Measurements from ENCODE around the gene MRPL53.

GRCh38 chr2:74458132-74458937, 14.1 kb downstream of the MRPL53 start, which contains the start of gene WBP1:
- TF ChIP-seq, protein P1, sequence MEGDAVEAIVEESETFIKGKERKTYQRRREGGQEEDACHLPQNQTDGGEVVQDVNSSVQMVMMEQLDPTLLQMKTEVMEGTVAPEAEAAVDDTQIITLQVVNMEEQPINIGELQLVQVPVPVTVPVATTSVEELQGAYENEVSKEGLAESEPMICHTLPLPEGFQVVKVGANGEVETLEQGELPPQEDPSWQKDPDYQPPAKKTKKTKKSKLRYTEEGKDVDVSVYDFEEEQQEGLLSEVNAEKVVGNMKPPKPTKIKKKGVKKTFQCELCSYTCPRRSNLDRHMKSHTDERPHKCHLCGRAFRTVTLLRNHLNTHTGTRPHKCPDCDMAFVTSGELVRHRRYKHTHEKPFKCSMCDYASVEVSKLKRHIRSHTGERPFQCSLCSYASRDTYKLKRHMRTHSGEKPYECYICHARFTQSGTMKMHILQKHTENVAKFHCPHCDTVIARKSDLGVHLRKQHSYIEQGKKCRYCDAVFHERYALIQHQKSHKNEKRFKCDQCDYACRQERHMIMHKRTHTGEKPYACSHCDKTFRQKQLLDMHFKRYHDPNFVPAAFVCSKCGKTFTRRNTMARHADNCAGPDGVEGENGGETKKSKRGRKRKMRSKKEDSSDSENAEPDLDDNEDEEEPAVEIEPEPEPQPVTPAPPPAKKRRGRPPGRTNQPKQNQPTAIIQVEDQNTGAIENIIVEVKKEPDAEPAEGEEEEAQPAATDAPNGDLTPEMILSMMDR (IDR thresholded peaks at IDR 0.05; ENCODE audit: low read depth, low read length, missing input control) = no peak
- TF ChIP-seq TAF1 (conservative IDR thresholded peaks at IDR 0.05) = peak; percentile 68
- TF ChIP-seq RAD21 (IDR thresholded peaks at IDR 0.05) = peak in 1 of 2 donors; percentile 22
- TF ChIP-seq YY1 (IDR thresholded peaks at IDR 0.05) = peak; percentile 96
- peak; percentile 55 for TF ChIP-seq REST (IDR thresholded peaks at IDR 0.05)
- TF ChIP-seq, protein P2, sequence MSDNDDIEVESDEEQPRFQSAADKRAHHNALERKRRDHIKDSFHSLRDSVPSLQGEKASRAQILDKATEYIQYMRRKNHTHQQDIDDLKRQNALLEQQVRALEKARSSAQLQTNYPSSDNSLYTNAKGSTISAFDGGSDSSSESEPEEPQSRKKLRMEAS (IDR thresholded peaks at IDR 0.05) = peak; percentile 38
- peak; percentile 59 for TF ChIP-seq FOXA2 (IDR thresholded peaks at IDR 0.05)
- no peak for TF ChIP-seq ATF3 (IDR thresholded peaks at IDR 0.05)
- peak; percentile 87 to 91 for TF ChIP-seq RXRA (IDR thresholded peaks at IDR 0.05)
